Measurements from ENCODE around the gene CALCOCO1.

DNA sequence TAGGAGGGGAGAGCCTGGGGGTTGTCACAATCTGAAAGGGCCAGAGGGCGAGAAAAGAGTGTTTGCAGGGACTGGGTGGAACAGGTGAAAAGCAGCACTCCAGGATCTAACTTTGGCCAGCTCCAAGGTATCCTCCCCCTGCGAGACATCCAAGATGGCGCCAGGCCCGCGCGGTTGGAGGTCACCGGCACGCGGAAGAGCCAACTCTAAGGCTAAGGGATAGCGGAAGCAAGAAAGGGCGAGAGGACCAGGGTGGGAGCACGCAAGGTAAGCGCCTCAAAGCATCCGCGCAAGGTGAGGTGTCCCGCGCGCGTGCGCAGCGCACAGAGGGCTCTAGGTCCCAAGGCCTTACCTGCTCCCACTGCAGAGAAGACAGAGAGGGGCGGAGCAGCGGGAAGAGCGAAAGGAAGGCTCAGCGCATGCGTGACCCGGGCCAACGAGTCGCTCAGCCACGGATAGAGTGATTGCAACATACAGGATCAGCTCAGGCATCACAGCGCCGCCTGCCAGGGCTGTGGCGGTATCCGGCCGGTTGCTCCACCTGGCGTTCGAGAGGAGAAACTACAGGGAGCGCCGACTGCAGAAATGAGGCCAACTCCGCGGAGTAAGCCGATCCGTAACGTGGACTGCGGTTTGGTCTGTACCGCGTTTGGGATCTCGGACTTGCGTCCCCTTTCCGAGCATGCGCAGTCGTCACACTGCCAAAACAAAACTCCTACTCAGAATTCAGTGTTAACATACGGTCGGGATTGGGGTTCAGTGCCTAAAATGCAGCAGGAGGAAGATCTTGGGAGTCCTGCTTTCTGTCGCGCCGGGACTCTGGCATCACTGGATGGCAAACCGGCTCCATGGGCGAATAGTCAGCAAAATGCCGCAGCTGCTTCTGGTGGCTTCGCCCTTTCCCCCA lies 51.3 kb downstream of the CALCOCO1 start, which contains the start of gene ATP5MC2:
- TF ChIP-seq, protein P1, sequence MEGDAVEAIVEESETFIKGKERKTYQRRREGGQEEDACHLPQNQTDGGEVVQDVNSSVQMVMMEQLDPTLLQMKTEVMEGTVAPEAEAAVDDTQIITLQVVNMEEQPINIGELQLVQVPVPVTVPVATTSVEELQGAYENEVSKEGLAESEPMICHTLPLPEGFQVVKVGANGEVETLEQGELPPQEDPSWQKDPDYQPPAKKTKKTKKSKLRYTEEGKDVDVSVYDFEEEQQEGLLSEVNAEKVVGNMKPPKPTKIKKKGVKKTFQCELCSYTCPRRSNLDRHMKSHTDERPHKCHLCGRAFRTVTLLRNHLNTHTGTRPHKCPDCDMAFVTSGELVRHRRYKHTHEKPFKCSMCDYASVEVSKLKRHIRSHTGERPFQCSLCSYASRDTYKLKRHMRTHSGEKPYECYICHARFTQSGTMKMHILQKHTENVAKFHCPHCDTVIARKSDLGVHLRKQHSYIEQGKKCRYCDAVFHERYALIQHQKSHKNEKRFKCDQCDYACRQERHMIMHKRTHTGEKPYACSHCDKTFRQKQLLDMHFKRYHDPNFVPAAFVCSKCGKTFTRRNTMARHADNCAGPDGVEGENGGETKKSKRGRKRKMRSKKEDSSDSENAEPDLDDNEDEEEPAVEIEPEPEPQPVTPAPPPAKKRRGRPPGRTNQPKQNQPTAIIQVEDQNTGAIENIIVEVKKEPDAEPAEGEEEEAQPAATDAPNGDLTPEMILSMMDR (IDR thresholded peaks at IDR 0.05 in 4 of 5, conservative IDR thresholded peaks at IDR 0.05 in 1 of 5) = peak; percentile 95 to 99 (median 99)
- TF ChIP-seq POLR2A (IDR thresholded peaks at IDR 0.05) = peak; percentile 59 to 72
